T-helper 1 cell treated with Interleukin-12 subunit alpha and Interleukin-12 subunit beta and Interleukin-4 antibody, amounts not matched to agents 30 ng/mL and 1 ng/mL, for 36 hours (primary cell): Measurements from ENCODE around the gene UTS2. TPM values are rescaled to one million over a fixed set of nuclear protein-coding genes. Genes with fewer than 3 reads are reported as not detected.

Experiments used
- intact Hi-C: fragments of 100-400 bp; cut with micrococcal nuclease; formaldehyde crosslinking; loops from one replicate; pipeline ENCODE4 v1.15.1; 2024
- total RNA-seq: library from RNA; stranded (reverse); gene quantifications from 2 replicates; pipeline ENCODE4 v1.2.3, GENCODE V29; 2022

UTS2 gene
- total RNA-seq, 1 donor from 2014 or later: not detected

- intact Hi-C loops: no loop called here
Observed at GRCh38 chr1:7813677-7814373, 39.0 kb downstream of the UTS2 start.

GRCh38 chr1:7811476-7811875 is 41.4 kb downstream of the UTS2 start:
- intact Hi-C loops: no loop called here

DNA sequence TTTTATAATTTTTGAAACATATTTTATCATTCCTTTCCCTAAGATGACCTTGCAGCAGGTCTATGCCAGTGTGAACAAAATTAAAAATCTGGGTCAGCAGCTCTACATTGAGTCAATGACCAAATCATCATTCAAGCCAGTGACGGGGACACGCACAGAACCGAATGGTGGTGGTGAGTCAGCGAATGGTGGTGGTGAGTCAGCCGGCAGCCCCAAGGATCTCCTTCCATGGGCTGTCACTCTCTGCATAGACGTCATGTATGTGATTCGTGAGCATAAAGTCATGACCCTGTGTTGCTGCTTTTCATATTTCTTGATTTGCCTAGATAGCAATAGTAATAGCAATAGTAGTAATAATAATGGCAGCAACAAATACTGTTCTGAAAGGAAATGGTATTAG is 42.5 kb downstream of the UTS2 start:
- intact Hi-C loops: no loop called here

- intact Hi-C loops: no loop called here
Observed at GRCh38 chr1:7809742-7810141, 43.1 kb downstream of the UTS2 start.

DNA sequence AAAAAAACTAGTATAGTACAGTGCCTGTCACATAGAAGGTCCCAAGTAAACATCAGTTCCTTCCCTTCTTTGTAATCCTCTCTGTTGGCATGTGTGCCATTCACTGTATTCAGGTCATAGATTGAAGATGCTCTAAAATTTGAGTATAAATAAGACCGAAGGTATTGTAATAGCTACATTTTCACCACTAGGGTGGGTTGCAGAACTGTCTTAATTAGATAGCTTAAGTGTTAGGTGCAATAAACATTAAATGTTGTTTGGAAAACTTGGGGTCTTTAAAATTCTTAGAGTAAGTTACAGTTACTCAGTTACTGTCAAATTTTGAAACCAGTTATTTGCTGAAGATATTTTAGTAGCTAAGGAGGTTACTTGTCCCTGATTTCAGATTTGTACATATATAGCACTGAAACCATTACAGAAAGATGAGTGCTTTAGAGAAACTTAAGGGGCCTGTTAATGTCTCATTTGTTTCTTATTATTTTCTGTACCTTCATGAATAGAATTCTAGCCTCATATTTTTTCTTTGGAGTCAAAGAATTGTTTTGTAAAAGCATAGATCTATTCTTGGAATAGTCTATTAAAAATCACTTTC is 44.5 kb downstream of the UTS2 start:
- intact Hi-C loops: loop anchor here (1.0 kb wide), 1 partner anchor 94 kb away; no protein-coding TSS in a partner anchor

- intact Hi-C loops: no loop called here
Observed at GRCh38 chr1:7805460-7805859, 47.4 kb downstream of the UTS2 start.

Other genes starting within 250 kb of the UTS2 start
- 35.9 and 37.1 TPM in 2 replicates for gene VAMP3, start 81.8 kb downstream of the UTS2 start, total RNA-seq
- gene PER3, start 68.8 kb downstream of the UTS2 start, total RNA-seq: 2.5 and 3.8 TPM in 2 replicates
- gene TNFRSF9, start 87.8 kb upstream of the UTS2 start, total RNA-seq: 13.8 and 13.9 TPM in 2 replicates
- gene PARK7, start 108.6 kb upstream of the UTS2 start, total RNA-seq: 277 and 281 TPM in 2 replicates
- gene ERRFI1, start 173.2 kb upstream of the UTS2 start, total RNA-seq: 0.66 and 0.74 TPM in 2 replicates